Retinal pigment epithelial cell (primary cell): ENCODE results near the gene GPC5.
"Not testable (repeated sequence)": the region's sequence is repeated elsewhere in the genome, so short reads cannot be mapped to it uniquely, and the experiment has no call there.

Experiments
- DNase-seq: peaks from one replicate; pipeline ENCODE4 v3.0.0-alpha.2; 2010; ENCODE audit warnings: low read depth
- H3K4me3 ChIP-seq: 2 replicates; pipeline ENCODE4 v1.5.1; 2011; ENCODE audit warnings: mild to moderate bottlenecking, low read length, control low read depth, moderate library complexity
- CTCF ChIP-seq: conservative IDR thresholded peaks from 2 replicates; pipeline ENCODE4 v1.5.1; 2011; ENCODE audit warnings: low read depth, low read length, control low read depth, inconsistent platforms

GPC5 gene

GRCh38 chr13:91894316-91894715 is 495.9 kb downstream of the GPC5 start:
- H3K4me3 ChIP-seq, result no peak overlapping the region
- DNase-seq, result peak; percentile 76
- no peak for TF ChIP-seq CTCF

- no peak for TF ChIP-seq CTCF
- no peak for DNase-seq
Observed at GRCh38 chr13:91896547-91896946, 498.1 kb downstream of the GPC5 start.

GRCh38 chr13:91898986-91899385 is 500.6 kb downstream of the GPC5 start:
- DNase-seq, H3K4me3 ChIP-seq: not testable (repeated sequence)

More at GRCh38 chr13:91896547-91896946, 498.1 kb downstream of the GPC5 start:
- no peak overlapping the region for H3K4me3 ChIP-seq

- DNase-seq, result no peak
- no peak overlapping the region for H3K4me3 ChIP-seq
- no peak for TF ChIP-seq CTCF
Observed at GRCh38 chr13:91902291-91902690, 503.9 kb downstream of the GPC5 start.

- no peak for TF ChIP-seq CTCF
- no peak overlapping the region for H3K4me3 ChIP-seq
- DNase-seq, result no peak
Observed at GRCh38 chr13:91904005-91904404, 505.6 kb downstream of the GPC5 start.

GRCh38 chr13:91904597-91904996 is 506.2 kb downstream of the GPC5 start:
- TF ChIP-seq CTCF, result no peak
- no peak overlapping the region for H3K4me3 ChIP-seq
- DNase-seq, result no peak

- DNase-seq, result no peak
- H3K4me3 ChIP-seq, result no peak overlapping the region
- no peak for TF ChIP-seq CTCF
Observed at GRCh38 chr13:91907398-91907797, 509.0 kb downstream of the GPC5 start.

GRCh38 chr13:91909617-91910016 is 511.2 kb downstream of the GPC5 start:
- no peak for TF ChIP-seq CTCF
- DNase-seq, result no peak
- H3K4me3 ChIP-seq, result no peak overlapping the region
